ENCODE measurements around the gene CGREF1. TPM values are rescaled to one million over a fixed set of nuclear protein-coding genes. Genes with fewer than 3 reads are reported as not detected.

The CGREF1 gene
- total and polyA plus RNA-seq, 3 donors from 2014 or later: 6.6 to 11.1 (median 7.4) TPM

DNA sequence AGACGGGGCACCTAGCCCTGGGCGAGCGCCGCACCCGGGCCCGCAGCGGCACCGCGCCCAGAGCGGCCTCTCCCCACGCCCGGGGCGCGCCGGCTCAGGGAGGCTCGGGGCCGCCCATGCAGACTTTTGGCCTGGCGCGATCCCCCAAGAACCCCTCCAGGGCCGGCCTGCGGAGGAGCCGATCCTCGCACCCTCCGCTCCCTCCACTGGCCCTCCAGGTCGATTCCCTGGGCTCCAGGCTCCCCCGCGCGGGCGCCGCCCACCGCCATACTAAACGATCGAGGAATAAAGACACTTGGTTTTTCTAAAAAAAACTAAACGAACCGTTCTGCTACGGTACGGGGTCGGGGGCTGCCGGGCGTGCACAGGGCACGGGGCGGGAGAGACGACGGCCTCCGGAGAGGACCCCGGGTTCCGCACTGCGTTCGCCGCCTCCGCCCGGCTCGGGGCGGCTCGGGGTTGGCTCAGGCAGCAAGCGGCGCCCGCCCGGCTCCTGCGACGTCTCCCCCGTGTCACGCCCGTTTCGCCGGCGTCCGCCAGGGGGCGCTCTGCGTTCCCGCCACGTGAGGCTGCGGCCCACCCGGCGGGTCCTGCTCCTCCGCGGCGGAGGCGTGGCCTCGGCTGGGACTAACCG, 32.7 kb downstream of the CGREF1 start:
- H3K4me3 ChIP-seq: peak overlapping the region; percentile 72 to 74
- H3K4me1 ChIP-seq: peaks cover 6% of the 10 kb centered on the region

DNA sequence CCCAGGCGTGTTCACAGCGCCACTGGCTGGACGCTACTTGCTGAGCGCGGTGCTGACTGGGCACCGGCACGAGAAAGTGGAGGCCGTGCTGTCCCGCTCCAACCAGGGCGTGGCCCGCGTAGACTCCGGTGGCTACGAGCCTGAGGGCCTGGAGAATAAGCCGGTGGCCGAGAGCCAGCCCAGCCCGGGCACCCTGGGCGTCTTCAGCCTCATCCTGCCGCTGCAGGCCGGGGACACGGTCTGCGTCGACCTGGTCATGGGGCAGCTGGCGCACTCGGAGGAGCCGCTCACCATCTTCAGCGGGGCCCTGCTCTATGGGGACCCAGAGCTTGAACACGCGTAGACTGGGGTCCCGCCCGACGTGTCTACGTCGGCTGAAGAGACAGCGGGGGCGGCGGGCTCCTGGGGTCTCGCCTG, 33.2 kb downstream of the CGREF1 start:
- WGBS, 2 donors: 0 to 15% methylated on average over 14 to 15 of the region's 38 CpGs
- no peaks in the 10 kb centered on the region for H3K36me3 ChIP-seq (ENCODE audit: low read depth, missing control alignments)
- H3K4me1 ChIP-seq: peaks cover 6% of the 10 kb centered on the region
- peak; percentile 88 for DNase-seq
- peak overlapping the region; percentile 65 to 95 for H3K27ac ChIP-seq
- H3K27me3 ChIP-seq: no peaks in the 10 kb centered on the region
- intact Hi-C loops (cut with DNase I; ENCODE audit: low total_unique reads): loop anchor here (5.0 to 10.0 kb wide), 2 partner anchors 123 to 129 kb away; partner anchors contain the start of genes ATRAID, CAD and SLC5A6
- no peak for TF ChIP-seq POLR2A (IDR thresholded peaks at IDR 0.05)
- TF ChIP-seq, protein P1, sequence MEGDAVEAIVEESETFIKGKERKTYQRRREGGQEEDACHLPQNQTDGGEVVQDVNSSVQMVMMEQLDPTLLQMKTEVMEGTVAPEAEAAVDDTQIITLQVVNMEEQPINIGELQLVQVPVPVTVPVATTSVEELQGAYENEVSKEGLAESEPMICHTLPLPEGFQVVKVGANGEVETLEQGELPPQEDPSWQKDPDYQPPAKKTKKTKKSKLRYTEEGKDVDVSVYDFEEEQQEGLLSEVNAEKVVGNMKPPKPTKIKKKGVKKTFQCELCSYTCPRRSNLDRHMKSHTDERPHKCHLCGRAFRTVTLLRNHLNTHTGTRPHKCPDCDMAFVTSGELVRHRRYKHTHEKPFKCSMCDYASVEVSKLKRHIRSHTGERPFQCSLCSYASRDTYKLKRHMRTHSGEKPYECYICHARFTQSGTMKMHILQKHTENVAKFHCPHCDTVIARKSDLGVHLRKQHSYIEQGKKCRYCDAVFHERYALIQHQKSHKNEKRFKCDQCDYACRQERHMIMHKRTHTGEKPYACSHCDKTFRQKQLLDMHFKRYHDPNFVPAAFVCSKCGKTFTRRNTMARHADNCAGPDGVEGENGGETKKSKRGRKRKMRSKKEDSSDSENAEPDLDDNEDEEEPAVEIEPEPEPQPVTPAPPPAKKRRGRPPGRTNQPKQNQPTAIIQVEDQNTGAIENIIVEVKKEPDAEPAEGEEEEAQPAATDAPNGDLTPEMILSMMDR (IDR thresholded peaks at IDR 0.05): peak in 1 of 3 experiments; percentile 28
- H3K9me3 ChIP-seq: no peaks in the 10 kb centered on the region
- H3K4me3 ChIP-seq: peak overlapping the region; percentile 72 to 74

More for the DNA sequence above, 32.7 kb downstream of the CGREF1 start:
- H3K9me3 ChIP-seq: no peaks in the 10 kb centered on the region
- intact Hi-C loops (cut with DNase I; ENCODE audit: low total_unique reads): loop anchor here (5.0 to 10.0 kb wide), 2 partner anchors 124 to 129 kb away; partner anchors contain the start of genes ATRAID, CAD and SLC5A6
- no peak for TF ChIP-seq POLR2A (IDR thresholded peaks at IDR 0.05)
- TF ChIP-seq, protein P1 (IDR thresholded peaks at IDR 0.05): peak; percentile 96 to 99 (median 97)
- 2% methylated on average over 64 of the region's 81 CpGs; no CpG with 5 or more reads in 1 of the 2 donors for WGBS, 2 donors
- no peaks in the 10 kb centered on the region for H3K27me3 ChIP-seq
- peak; percentile 95 for DNase-seq
- peak overlapping the region; percentile 65 to 95 for H3K27ac ChIP-seq
- H3K36me3 ChIP-seq (ENCODE audit: low read depth, missing control alignments): no peaks in the 10 kb centered on the region

DNA sequence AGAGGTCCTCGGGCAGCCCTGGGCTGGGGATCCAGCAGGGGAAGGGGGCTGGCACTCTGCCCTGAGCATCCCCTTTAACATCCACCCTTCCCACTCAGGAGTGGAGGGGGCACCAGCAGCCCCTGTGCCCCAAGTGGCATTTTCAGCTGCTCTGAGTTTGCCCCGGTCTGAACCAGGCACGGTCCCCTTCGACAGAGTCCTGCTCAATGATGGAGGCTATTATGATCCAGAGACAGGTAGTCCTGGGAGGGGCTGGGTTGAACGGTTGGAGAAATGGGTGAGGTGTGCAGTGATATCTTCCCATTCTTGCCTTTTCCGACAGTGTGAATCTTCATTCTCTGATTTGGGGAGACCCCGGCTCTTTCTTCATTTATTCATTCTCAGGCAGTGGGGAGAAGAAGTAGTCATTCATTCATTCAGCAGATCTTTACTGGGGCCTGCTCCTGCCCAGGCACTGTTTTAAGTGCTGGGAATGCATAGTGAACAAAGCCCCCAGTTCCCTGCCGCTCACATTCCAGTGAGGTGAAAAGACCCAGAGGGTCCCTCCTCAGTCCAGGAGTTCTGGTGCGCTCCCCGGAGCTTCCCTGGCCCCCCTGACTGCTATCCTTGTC, 33.8 kb downstream of the CGREF1 start:
- intact Hi-C loops (cut with DNase I; ENCODE audit: low total_unique reads): loop anchor here (5.0 to 10.0 kb wide), 2 partner anchors 123 to 130 kb away; partner anchors contain the start of genes ATRAID, CAD and SLC5A6
- Histone ChIP-seq H3K9me3 (no peaks in the 10 kb centered on the region), H3K36me3 (ENCODE audit: low read depth, missing control alignments) (no peaks in the 10 kb centered on the region), H3K27me3 (no peaks in the 10 kb centered on the region), H3K4me3 (peak overlapping the region; percentile 72 to 74), H3K4me1 (peaks cover 6% of the 10 kb centered on the region), H3K27ac (peak overlapping the region; percentile 65 to 95)
- WGBS, 2 donors: 42 to 46% methylated on average over 7 to 10 of the region's 10 CpGs
- TF ChIP-seq POLR2A (IDR thresholded peaks at IDR 0.05): no peak
- TF ChIP-seq, protein P1 (IDR thresholded peaks at IDR 0.05): no peak
- no peak for DNase-seq

DNA sequence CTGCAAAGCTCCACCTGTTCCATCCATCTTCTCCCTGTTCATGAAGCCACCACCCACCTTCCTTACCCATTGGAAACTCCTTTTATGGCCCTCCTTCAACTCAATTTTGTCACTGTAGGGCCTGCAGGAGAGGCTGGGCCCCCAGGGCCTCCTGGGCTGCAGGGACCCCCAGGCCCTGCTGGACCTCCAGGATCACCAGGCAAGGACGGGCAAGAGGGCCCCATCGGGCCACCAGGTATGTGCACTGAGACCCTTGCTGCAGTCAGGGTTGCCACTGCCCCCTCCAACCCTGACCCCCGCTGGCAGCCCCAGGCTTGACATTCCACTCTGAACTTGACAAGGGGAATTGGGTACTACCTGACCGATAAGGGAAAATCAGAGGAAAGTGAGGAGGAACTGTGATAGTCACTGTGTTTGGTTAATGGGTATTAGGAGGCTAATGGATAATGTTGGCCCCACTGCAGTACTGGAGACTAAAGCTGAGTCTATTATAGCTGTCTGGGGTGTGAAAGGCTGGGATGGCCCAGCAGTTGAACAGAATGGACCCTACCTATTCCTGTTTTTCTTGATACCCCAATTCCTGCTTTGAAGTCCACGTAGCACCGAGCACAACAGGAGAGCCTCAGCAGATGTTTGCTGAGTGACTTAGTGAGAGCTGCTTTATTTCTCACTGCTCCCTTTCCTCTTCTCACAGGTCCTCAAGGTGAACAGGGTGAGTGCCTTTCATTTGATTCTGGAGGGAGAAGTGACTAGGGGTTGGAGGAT, 34.4 kb downstream of the CGREF1 start:
- no peak for DNase-seq
- no peak for TF ChIP-seq POLR2A (IDR thresholded peaks at IDR 0.05)
- TF ChIP-seq, protein P1 (IDR thresholded peaks at IDR 0.05): no peak
- intact Hi-C loops (cut with DNase I; ENCODE audit: low total_unique reads): loop anchor here (5.0 to 10.0 kb wide), 2 partner anchors 122 to 130 kb away; partner anchors contain the start of genes ATRAID, CAD and SLC5A6

More for the DNA sequence above, 34.4 kb downstream of the CGREF1 start:
- 76 to 100% methylated on average over 5 to 6 of the region's 6 CpGs for WGBS, 2 donors
- H3K27ac ChIP-seq: no peak overlapping the region
- no peaks in the 10 kb centered on the region for H3K36me3 ChIP-seq (ENCODE audit: low read depth, missing control alignments)
- H3K27me3 ChIP-seq: no peaks in the 10 kb centered on the region
- peaks cover 6% of the 10 kb centered on the region for H3K4me1 ChIP-seq
- no peaks in the 10 kb centered on the region for H3K9me3 ChIP-seq
- H3K4me3 ChIP-seq: no peak overlapping the region
